SH-SY5Y (cell line): Measurements from ENCODE around the gene HLA-DPA1.

ENCODE experiments used
- GATA2 ChIP-seq: IDR thresholded peaks from 2 replicates; pipeline ENCODE4 v1.6.1; 2011; ENCODE audit warnings: mild to moderate bottlenecking, low read depth, low read length
- GATA3 ChIP-seq: IDR thresholded peaks from 2 replicates; pipeline ENCODE4 v1.6.1; 2011; ENCODE audit warnings: low read depth, mild to moderate bottlenecking, low read length, moderate library complexity

DNA sequence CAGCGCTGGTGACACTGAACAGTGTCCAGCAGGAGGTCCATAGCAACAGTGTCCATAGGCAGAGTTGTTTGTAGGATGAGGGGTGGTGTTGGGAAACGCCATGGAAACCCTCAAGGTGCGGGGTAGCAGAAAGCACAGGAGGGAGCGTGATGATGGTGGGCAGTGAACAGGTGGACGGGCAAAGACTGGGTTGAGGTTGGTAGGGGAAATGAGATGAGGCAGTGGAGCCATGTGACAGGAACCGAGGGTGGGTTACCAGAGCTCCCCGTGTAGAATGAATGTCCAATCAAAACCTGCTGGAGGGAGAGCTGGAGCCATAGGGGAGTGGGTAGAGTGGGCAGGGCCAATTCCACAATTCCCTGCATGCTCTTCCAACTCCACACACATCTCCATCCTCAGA, 40.3 kb upstream of the HLA-DPA1 start:
- TF ChIP-seq GATA2, result no peak
- no peak for TF ChIP-seq GATA3
